Measurements from ENCODE around the gene ARGLU1.

The ARGLU1 gene

DNA sequence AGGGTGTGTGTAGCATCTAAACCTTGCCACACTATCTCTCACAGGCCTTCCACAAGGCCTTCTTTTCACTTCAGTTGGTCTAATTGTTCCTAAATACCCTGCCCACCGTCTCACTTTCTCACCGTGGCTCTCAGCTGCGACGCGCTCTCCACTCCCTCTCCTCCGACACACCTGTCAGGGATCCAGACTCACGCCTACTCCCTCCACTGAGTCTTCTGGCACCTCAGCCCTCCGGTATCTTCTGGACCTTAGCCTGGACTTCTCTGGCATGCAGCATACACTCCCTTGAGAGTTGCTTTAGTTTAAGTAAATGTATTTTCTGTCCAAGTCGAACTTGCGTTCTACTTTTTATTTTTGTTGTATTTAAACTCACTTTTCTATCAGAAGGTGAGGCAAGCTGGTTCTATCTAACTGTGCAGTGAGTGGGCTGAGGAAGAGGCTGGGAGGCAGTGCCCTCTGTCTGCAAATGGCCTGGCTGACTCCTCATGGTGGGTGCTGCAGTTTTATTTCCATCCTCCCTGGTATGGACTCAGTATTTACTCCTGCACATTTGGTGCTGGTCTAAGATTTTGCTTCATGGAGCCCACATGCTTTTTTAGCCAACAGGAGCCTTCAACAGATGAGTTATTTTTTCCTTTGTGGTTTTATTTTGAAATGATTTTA lies 28.5 kb upstream of the ARGLU1 start:
- no peak for DNase-seq (ENCODE audit: extremely low read depth, low read depth)
- TF ChIP-seq, protein P1, sequence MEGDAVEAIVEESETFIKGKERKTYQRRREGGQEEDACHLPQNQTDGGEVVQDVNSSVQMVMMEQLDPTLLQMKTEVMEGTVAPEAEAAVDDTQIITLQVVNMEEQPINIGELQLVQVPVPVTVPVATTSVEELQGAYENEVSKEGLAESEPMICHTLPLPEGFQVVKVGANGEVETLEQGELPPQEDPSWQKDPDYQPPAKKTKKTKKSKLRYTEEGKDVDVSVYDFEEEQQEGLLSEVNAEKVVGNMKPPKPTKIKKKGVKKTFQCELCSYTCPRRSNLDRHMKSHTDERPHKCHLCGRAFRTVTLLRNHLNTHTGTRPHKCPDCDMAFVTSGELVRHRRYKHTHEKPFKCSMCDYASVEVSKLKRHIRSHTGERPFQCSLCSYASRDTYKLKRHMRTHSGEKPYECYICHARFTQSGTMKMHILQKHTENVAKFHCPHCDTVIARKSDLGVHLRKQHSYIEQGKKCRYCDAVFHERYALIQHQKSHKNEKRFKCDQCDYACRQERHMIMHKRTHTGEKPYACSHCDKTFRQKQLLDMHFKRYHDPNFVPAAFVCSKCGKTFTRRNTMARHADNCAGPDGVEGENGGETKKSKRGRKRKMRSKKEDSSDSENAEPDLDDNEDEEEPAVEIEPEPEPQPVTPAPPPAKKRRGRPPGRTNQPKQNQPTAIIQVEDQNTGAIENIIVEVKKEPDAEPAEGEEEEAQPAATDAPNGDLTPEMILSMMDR (IDR thresholded peaks at IDR 0.05; ENCODE audit: low read depth, low read length): no peak

DNA sequence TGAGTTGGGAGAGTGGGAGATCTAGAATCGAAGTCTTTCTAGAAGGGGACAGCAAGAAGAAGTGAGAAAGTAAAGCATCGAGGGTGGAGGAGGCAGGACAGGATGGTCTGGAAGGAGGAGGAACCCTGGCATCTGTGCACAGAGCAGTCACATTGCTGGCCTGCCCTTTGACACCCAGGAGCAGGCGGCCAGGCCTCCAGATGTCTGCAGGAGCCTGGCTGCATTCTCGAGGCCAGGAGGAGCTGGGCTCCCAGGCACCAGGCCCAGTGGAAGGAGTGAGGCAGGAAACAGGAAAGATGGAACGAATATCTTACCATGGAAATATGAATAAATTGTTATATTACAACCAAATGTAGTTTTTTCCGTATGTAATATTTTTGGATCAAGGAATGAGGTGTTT lies 27.7 kb upstream of the ARGLU1 start:
- TF ChIP-seq, protein P1 (IDR thresholded peaks at IDR 0.05; ENCODE audit: low read depth, low read length): no peak
- no peak for DNase-seq (ENCODE audit: extremely low read depth, low read depth)

DNA sequence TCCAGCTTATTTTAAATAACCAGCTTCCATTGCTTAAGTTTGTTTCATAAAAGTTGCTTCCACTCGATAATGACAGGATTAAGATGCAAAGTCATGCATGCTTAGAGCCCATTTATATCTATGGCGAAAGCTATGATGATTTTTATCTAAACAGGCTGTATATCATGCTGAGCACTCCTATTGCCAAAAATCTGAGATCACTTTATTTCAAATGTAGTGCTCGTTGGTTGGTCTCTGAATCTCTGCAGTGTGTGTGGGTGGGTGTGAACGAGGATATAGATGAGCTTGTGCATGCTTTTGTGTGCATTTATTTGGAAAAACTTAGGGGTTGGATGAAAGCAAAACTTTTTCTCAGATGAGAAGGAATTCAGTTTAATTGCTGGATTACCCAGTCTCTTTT lies 27.0 kb upstream of the ARGLU1 start:
- TF ChIP-seq, protein P1 (IDR thresholded peaks at IDR 0.05; ENCODE audit: low read depth, low read length): no peak
- DNase-seq (ENCODE audit: extremely low read depth, low read depth): no peak

DNA sequence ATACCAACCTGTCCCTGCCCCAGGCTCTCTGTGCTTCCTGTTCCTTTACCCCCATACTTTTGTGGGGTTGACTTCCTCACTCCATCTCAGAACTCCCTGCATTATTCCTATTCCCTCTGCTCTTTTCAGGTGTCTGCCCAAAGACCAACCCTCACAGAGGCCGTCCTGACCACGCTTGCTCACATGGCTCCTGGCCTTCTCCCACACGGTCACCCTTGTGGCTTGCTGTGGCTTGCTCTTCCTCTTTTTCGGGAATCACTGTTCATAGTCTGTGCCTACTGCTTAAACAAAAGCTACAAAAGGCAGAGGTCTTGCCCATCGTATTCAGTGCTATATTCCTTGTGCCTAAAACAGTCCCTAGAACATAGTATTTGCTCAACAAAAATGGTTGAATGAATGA lies 25.2 kb upstream of the ARGLU1 start:
- no peak for DNase-seq (ENCODE audit: extremely low read depth, low read depth)
- TF ChIP-seq, protein P1 (IDR thresholded peaks at IDR 0.05; ENCODE audit: low read depth, low read length): no peak

DNA sequence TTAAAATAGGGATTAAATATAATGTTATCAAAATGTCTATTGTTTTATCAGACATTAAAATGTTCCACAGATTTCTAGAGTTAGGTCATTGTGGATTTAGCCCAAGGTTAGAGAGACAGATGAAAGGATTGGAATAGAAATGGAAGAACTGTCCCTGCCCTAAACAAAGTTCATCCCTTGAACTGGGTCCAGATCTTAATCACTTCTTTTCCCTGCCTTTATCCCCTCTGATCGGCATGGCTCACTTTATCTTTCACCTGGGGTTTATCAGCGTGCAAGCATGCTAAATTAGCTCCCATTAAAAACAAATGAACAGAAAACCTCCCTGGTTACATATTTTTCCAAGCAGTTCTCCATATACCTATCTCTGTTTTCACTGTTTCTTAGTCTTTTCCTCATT lies 23.4 kb upstream of the ARGLU1 start:
- DNase-seq (ENCODE audit: extremely low read depth, low read depth): no peak
- TF ChIP-seq, protein P1 (IDR thresholded peaks at IDR 0.05; ENCODE audit: low read depth, low read length): no peak

DNA sequence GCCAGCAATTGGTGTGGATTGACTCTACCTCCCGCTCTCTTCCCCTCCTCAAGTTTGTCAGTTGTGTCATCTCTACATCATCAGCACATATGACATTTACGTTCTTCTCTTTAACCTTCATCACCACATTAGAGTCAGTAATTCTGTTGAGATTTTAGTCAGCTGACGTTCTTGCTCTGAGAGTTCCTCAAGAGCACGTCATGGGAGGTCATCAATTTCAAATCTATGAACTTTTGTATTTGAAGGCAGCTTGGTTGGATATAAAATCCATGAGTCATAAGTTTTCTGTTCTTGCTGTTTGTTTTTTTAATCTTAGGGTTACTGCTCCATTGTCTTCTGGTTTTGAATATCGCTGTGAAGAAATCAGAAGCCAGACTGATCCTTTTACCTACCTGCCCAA lies 21.8 kb upstream of the ARGLU1 start:
- DNase-seq (ENCODE audit: extremely low read depth, low read depth): no peak
- TF ChIP-seq, protein P1 (IDR thresholded peaks at IDR 0.05; ENCODE audit: low read depth, low read length): no peak

DNA sequence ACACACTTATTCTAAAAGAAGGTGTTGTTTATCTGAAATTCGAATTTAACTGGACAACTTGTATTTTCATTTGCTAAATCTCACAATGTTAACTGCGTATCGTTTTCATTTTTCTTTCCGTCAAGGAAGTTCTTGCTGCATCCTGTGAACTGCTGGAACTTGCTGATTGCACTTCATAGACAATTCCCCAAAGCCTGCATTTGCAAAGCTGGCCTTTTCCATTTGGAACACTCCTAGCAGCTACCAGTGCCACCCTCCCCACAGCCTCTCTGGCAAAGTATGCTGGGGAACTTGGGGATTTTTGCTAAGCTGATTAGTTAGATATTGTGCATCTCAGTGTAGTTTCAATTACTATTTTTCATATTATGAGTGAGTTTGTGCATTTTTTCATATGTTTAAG lies 20.4 kb upstream of the ARGLU1 start:
- TF ChIP-seq, protein P1 (IDR thresholded peaks at IDR 0.05; ENCODE audit: low read depth, low read length): no peak
- DNase-seq (ENCODE audit: extremely low read depth, low read depth): no peak
